Neural cell (in vitro differentiated cells): ENCODE results near the gene TMEM253. TPM values are rescaled to one million over a fixed set of nuclear protein-coding genes. Genes with fewer than 3 reads are reported as not detected.

ENCODE experiments used
- H2AFZ ChIP-seq: fragments of 200-600, 300-800 bp; sonication (generic), shearing (Covaris generic); 2 replicates; pipeline ENCODE4 v1.6.0; 2014; ENCODE audit warnings: low read depth, mild to moderate bottlenecking, antibody characterized with exemption, low read length, moderate library complexity
- H3F3A ChIP-seq: fragments of 200-600 bp; shearing (Covaris generic); 2 replicates; pipeline ENCODE4 v1.6.1; 2016; ENCODE audit warnings: mild to moderate bottlenecking, moderate library complexity, mixed read lengths, antibody characterized with exemption, low read length; ENCODE audit not compliant: insufficient read depth, poor library complexity, severe bottlenecking
- H3K27ac ChIP-seq: fragments of 200-600, 300-800 bp; sonication (generic), shearing (Covaris generic); 2 replicates; pipeline ENCODE4 v1.5.1; 2014; ENCODE audit warnings: mild to moderate bottlenecking, low read length, moderate library complexity
- H3K27me3 ChIP-seq: fragments of 300-800, 200-600 bp; sonication (generic), shearing (Covaris generic); 2 replicates; pipeline ENCODE4 v1.6.0; 2014; ENCODE audit warnings: mild to moderate bottlenecking, low read depth, low read length, moderate library complexity; ENCODE audit not compliant: insufficient read depth
- H3K36me3 ChIP-seq: fragments of 300-800, 200-600 bp; sonication (generic), shearing (Covaris generic); 2 replicates; pipeline ENCODE4 v1.5.1; 2014; ENCODE audit warnings: mild to moderate bottlenecking, antibody characterized with exemption, low read length, moderate library complexity; ENCODE audit not compliant: insufficient read depth
- H3K4me2 ChIP-seq: fragments of 300-800, 200-600 bp; sonication (generic), shearing (Covaris generic); 2 replicates; pipeline ENCODE4 v1.6.0; 2014; ENCODE audit warnings: mild to moderate bottlenecking, low read length
- H3K4me3 ChIP-seq: fragments of 300-800, 200-600 bp; sonication (generic), shearing (Covaris generic); 2 replicates; pipeline ENCODE4 v1.5.1; 2014; ENCODE audit warnings: mild to moderate bottlenecking, low read length, moderate library complexity
- H3K79me2 ChIP-seq: fragments of 200-600 bp; shearing (Covaris generic); replicated peaks from 2 replicates; pipeline ENCODE4 v1.6.0; 2014; ENCODE audit warnings: mild to moderate bottlenecking, low read length, moderate library complexity; ENCODE audit not compliant: insufficient read depth
- H3K9ac ChIP-seq: fragments of 300-800, 200-600 bp; sonication (generic), shearing (Covaris generic); 2 replicates; pipeline ENCODE4 v1.6.1; 2016; ENCODE audit warnings: mild to moderate bottlenecking, low read length, mixed read lengths
- H3K9me2 ChIP-seq: fragments of 200-600 bp; shearing (Covaris generic); 2 replicates; pipeline ENCODE4 v1.6.1; 2016; ENCODE audit warnings: mild to moderate bottlenecking, low read length, mixed read lengths; ENCODE audit not compliant: insufficient read depth
- H3K9me3 ChIP-seq: fragments of 200-600, 300-800 bp; sonication (generic), shearing (Covaris generic); 2 replicates; pipeline ENCODE4 v1.6.1; 2016; ENCODE audit warnings: mild to moderate bottlenecking, mixed run types, low read length, moderate library complexity, mixed read lengths
- H4K20me1 ChIP-seq: fragments of 200-600 bp; shearing (Covaris generic); 2 replicates; pipeline ENCODE4 v1.6.1; 2016; ENCODE audit warnings: mild to moderate bottlenecking, mixed run types; ENCODE audit not compliant: insufficient read depth
- EP300 ChIP-seq: fragments of 450-650 bp; conservative IDR thresholded peaks from 2 replicates; pipeline ENCODE4 v1.6.1; 2014; ENCODE audit warnings: antibody characterized with exemption, mild to moderate bottlenecking, moderate library complexity; ENCODE audit not compliant: poor library complexity, severe bottlenecking
- EZH2 ChIP-seq: fragments of 200-600, 300-800 bp; shearing (Covaris generic), sonication (generic); IDR thresholded peaks from 2 replicates; pipeline ENCODE4 v1.6.1; 2014; ENCODE audit warnings: antibody characterized with exemption, low read length, borderline replicate concordance, mild to moderate bottlenecking; ENCODE audit not compliant: insufficient read depth, poor library complexity, severe bottlenecking
- MXI1 ChIP-seq: fragments of 450-650 bp; conservative IDR thresholded peaks from 2 replicates; pipeline ENCODE4 v1.6.1; 2014; ENCODE audit warnings: antibody characterized with exemption, mild to moderate bottlenecking; ENCODE audit not compliant: poor library complexity, severe bottlenecking
- POLR2AphosphoS5 ChIP-seq: IDR thresholded peaks from 2 replicates; pipeline ENCODE4 v1.6.1; 2012
- RAD21 ChIP-seq: fragments of 450-650 bp; conservative IDR thresholded peaks from 2 replicates; pipeline ENCODE4 v1.6.1; 2014; ENCODE audit warnings: antibody characterized with exemption, mild to moderate bottlenecking, moderate library complexity
- SMC3 ChIP-seq: fragments of 450-650 bp; conservative IDR thresholded peaks from 2 replicates; pipeline ENCODE4 v1.6.1; 2014; ENCODE audit warnings: antibody characterized with exemption, mild to moderate bottlenecking, moderate library complexity; ENCODE audit not compliant: poor library complexity
- TAF1 ChIP-seq: IDR thresholded peaks from 2 replicates; pipeline ENCODE4 v1.6.1; 2012; ENCODE audit warnings: low read depth
- polyA plus RNA-seq: library from polyadenylated mRNA; depleted of rRNA; stranded (reverse); fragments of >200 nt; gene quantifications from 2 replicates; pipeline ENCODE4 v1.2.3, GENCODE V29; 2014
- TF ChIP-seq, protein P1 (sequence below): IDR thresholded peaks from 2 replicates; pipeline ENCODE4 v1.6.1; 2012; ENCODE audit warnings: borderline replicate concordance
- TF ChIP-seq, protein P2 (sequence below): fragments of 450-650 bp; IDR thresholded peaks from 2 replicates; pipeline ENCODE4 v1.5.1; 2014; ENCODE audit warnings: antibody characterized with exemption, mild to moderate bottlenecking, moderate library complexity; ENCODE audit not compliant: poor library complexity, severe bottlenecking

Gene TMEM253
- polyA plus RNA-seq, 1 donor from 2014 or later: 0.26 TPM

GRCh38 chr14:21136024-21136423, 35.2 kb downstream of the TMEM253 start:
- Histone ChIP-seq H3K9ac (no peak overlapping the region), H3K27ac (no peak overlapping the region), H4K20me1 (no peaks in the 10 kb centered on the region), H3K79me2 (no peaks in the 10 kb centered on the region), H3K27me3 (no peaks in the 10 kb centered on the region), H2AFZ (no peak overlapping the region), H3K9me3 (no peaks in the 10 kb centered on the region), H3K9me2 (no peaks in the 10 kb centered on the region), H3K36me3 (no peaks in the 10 kb centered on the region), H3F3A (no peaks in the 10 kb centered on the region), H3K4me3 (no peak overlapping the region), H3K4me2 (no peak overlapping the region)
- peak; percentile 36 for TF ChIP-seq SMC3
- TF ChIP-seq, protein P1, sequence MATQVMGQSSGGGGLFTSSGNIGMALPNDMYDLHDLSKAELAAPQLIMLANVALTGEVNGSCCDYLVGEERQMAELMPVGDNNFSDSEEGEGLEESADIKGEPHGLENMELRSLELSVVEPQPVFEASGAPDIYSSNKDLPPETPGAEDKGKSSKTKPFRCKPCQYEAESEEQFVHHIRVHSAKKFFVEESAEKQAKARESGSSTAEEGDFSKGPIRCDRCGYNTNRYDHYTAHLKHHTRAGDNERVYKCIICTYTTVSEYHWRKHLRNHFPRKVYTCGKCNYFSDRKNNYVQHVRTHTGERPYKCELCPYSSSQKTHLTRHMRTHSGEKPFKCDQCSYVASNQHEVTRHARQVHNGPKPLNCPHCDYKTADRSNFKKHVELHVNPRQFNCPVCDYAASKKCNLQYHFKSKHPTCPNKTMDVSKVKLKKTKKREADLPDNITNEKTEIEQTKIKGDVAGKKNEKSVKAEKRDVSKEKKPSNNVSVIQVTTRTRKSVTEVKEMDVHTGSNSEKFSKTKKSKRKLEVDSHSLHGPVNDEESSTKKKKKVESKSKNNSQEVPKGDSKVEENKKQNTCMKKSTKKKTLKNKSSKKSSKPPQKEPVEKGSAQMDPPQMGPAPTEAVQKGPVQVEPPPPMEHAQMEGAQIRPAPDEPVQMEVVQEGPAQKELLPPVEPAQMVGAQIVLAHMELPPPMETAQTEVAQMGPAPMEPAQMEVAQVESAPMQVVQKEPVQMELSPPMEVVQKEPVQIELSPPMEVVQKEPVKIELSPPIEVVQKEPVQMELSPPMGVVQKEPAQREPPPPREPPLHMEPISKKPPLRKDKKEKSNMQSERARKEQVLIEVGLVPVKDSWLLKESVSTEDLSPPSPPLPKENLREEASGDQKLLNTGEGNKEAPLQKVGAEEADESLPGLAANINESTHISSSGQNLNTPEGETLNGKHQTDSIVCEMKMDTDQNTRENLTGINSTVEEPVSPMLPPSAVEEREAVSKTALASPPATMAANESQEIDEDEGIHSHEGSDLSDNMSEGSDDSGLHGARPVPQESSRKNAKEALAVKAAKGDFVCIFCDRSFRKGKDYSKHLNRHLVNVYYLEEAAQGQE: no peak
- no peak for TF ChIP-seq TAF1
- TF ChIP-seq EP300: no peak
- TF ChIP-seq RAD21: peak; percentile 35
- TF ChIP-seq EZH2: no peak
- TF ChIP-seq, protein P2, sequence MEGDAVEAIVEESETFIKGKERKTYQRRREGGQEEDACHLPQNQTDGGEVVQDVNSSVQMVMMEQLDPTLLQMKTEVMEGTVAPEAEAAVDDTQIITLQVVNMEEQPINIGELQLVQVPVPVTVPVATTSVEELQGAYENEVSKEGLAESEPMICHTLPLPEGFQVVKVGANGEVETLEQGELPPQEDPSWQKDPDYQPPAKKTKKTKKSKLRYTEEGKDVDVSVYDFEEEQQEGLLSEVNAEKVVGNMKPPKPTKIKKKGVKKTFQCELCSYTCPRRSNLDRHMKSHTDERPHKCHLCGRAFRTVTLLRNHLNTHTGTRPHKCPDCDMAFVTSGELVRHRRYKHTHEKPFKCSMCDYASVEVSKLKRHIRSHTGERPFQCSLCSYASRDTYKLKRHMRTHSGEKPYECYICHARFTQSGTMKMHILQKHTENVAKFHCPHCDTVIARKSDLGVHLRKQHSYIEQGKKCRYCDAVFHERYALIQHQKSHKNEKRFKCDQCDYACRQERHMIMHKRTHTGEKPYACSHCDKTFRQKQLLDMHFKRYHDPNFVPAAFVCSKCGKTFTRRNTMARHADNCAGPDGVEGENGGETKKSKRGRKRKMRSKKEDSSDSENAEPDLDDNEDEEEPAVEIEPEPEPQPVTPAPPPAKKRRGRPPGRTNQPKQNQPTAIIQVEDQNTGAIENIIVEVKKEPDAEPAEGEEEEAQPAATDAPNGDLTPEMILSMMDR: peak; percentile 57

DNA sequence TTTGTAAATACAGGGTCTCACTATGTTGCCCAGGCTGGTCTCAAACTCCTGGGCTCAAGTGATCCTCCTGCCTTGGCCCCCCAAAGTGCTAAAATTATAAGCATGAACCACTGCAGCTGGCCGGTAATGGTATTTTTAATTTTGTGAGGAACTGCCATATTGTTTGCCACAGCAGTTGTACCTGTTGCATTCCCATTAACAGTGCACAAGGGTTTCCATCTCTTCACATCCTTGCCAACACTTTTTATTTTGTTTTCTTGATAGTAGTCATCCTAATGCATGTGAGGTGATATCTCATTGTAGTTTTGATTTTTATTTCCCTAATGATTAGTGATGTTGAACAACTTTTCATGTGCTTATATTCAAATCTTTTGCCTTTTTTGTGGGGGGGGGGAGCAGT, 41.5 kb downstream of the TMEM253 start:
- H3K27ac ChIP-seq: no peak overlapping the region
- TF ChIP-seq SMC3: no peak
- no peak for TF ChIP-seq EZH2
- TF ChIP-seq, protein P1: no peak
- TF ChIP-seq EP300: no peak
- no peak for TF ChIP-seq RAD21
- no peak for TF ChIP-seq MXI1
- TF ChIP-seq POLR2AphosphoS5: no peak
- no peak overlapping the region for H3K4me3 ChIP-seq
- H3K9me3 ChIP-seq: peaks cover 7% of the 10 kb centered on the region
- H3K9ac ChIP-seq: no peak overlapping the region
- H2AFZ ChIP-seq: no peak overlapping the region
- no peaks in the 10 kb centered on the region for H3K27me3 ChIP-seq
- H4K20me1 ChIP-seq: no peaks in the 10 kb centered on the region
- H3K79me2 ChIP-seq: no peaks in the 10 kb centered on the region
- H3F3A ChIP-seq: no peaks in the 10 kb centered on the region
- H3K36me3 ChIP-seq: no peaks in the 10 kb centered on the region
- H3K9me2 ChIP-seq: no peaks in the 10 kb centered on the region
- H3K4me2 ChIP-seq: no peak overlapping the region
